Neural progenitor cell (in vitro differentiated cells): ENCODE measurements around the gene CFAP299. TPM values are rescaled to one million over a fixed set of nuclear protein-coding genes. Genes with fewer than 3 reads are reported as not detected.

Experiments used
- DNase-seq: peaks from one replicate; pipeline ENCODE4 v3.0.0-alpha.2; 2016; ENCODE audit warnings: low spot score
- H2AFZ ChIP-seq: fragments of 200-600 bp; sonication (generic); replicated peaks from 2 replicates; pipeline ENCODE4 v1.6.1; 2016; ENCODE audit warnings: antibody characterized with exemption
- H3F3A ChIP-seq: fragments of 200-600 bp; sonication (generic); 2 replicates; pipeline ENCODE4 v1.6.1; 2016; ENCODE audit warnings: antibody characterized with exemption, low read depth
- H3K27ac ChIP-seq: fragments of 200-600 bp; sonication (generic); 2 replicates; pipeline ENCODE4 v1.5.1; 2016; ENCODE audit warnings: mild to moderate bottlenecking
- H3K27me3 ChIP-seq: fragments of 200-600 bp; sonication (generic); 2 replicates; pipeline ENCODE4 v1.6.1; 2016; ENCODE audit warnings: mild to moderate bottlenecking, moderate library complexity
- H3K36me3 ChIP-seq: fragments of 200-600 bp; sonication (generic); 2 replicates; pipeline ENCODE4 v1.5.1; 2016
- H3K4me1 ChIP-seq: fragments of 200-600 bp; sonication (generic); 2 replicates; pipeline ENCODE4 v1.6.1; 2016; ENCODE audit warnings: mixed run types
- H3K4me2 ChIP-seq: fragments of 200-600 bp; sonication (generic); 2 replicates; pipeline ENCODE4 v1.6.1; 2016
- H3K4me3 ChIP-seq: fragments of 200-600 bp; sonication (generic); 2 replicates; pipeline ENCODE4 v1.5.1; 2016
- H3K79me2 ChIP-seq: fragments of 200-600 bp; sonication (generic); 2 replicates; pipeline ENCODE4 v1.6.1; 2016; ENCODE audit warnings: low read depth
- H3K9ac ChIP-seq: fragments of 200-600 bp; sonication (generic); 2 replicates; pipeline ENCODE4 v1.6.1; 2016
- H3K9me3 ChIP-seq: fragments of 200-600 bp; sonication (generic); 2 replicates; pipeline ENCODE4 v1.5.1; 2016; ENCODE audit warnings: low read depth
- H4K20me1 ChIP-seq: fragments of 200-600 bp; sonication (generic); 2 replicates; pipeline ENCODE4 v1.6.1; 2016; ENCODE audit warnings: low read depth
- H3K27ac Mint-ChIP-seq: 3 replicates; pipeline ENCODE4 v1.8.0; 2021; ENCODE audit warnings: mixed read lengths
- H3K27me3 Mint-ChIP-seq: 2 replicates; pipeline ENCODE4 v1.8.0; 2022; ENCODE audit warnings: low read depth, mild to moderate bottlenecking, inconsistent platforms, moderate library complexity, mixed read lengths; ENCODE audit not compliant: insufficient read depth
- H3K36me3 Mint-ChIP-seq: 3 replicates; pipeline ENCODE4 v1.8.0; 2021; ENCODE audit warnings: mixed read lengths
- H3K4me1 Mint-ChIP-seq: 3 replicates; pipeline ENCODE4 v1.8.0; 2021; ENCODE audit warnings: mixed read lengths
- H3K4me3 Mint-ChIP-seq: 3 replicates; pipeline ENCODE4 v1.8.0; 2021; ENCODE audit warnings: mild to moderate bottlenecking, moderate library complexity, mixed read lengths
- H3K9me3 Mint-ChIP-seq: 3 replicates; pipeline ENCODE4 v1.8.0; 2020; ENCODE audit warnings: mixed read lengths
- EZH2 ChIP-seq: fragments of 200-600 bp; sonication (generic); IDR thresholded peaks from 2 replicates; pipeline ENCODE4 v1.6.1; 2017; ENCODE audit warnings: antibody characterized with exemption, mild to moderate bottlenecking, moderate library complexity
- EZH2phosphoT487 ChIP-seq: fragments of 200-600 bp; sonication (generic); IDR thresholded peaks from 2 replicates; pipeline ENCODE4 v1.6.1; 2017; ENCODE audit warnings: antibody characterized with exemption
- total RNA-seq: library from RNA; depleted of rRNA; stranded (reverse); fragments of >200 nt; gene quantifications from 2 replicates; pipeline ENCODE4 v1.2.3, GENCODE V29; 2015; ENCODE audit warnings: low replicate concordance
- TF ChIP-seq, protein P1 (sequence below): fragments of 200-600 bp; sonication (generic); IDR thresholded peaks from 2 replicates; pipeline ENCODE4 v1.5.1; 2017; ENCODE audit warnings: antibody characterized with exemption, mild to moderate bottlenecking

The CFAP299 gene
- total RNA-seq, 1 donor from 2014 or later: not detected

DNA sequence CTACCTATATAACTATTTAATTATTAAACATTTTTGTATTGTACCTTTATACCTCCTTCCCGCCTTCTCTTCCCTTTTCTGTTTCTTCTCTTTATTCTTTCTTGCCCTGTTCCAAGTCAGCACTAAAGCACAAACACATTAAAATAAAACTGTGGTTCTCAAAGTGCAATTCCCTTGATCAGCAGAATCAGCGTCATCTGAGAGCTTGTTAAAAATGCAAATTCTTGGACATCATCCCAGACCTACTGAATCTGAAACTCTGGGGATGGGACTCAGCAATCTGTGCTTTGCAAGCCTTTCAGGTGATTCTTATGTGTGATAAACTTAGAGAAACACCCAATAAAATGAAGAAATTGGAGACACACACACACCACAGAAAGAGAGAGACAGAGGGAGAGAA lies 516.5 kb downstream of the CFAP299 start:
- Histone ChIP-seq H3K9ac (no peak overlapping the region), H3K4me1 (no peaks in the 10 kb centered on the region), H3K4me2 (no peak overlapping the region), H3K9me3 (no peaks in the 10 kb centered on the region), H3F3A (no peaks in the 10 kb centered on the region), H3K36me3 (no peaks in the 10 kb centered on the region), H2AFZ (no peak overlapping the region), H3K27me3 (no peaks in the 10 kb centered on the region), H4K20me1 (no peaks in the 10 kb centered on the region), H3K27ac (no peak overlapping the region), H3K4me3 (no peak overlapping the region), H3K79me2 (no peaks in the 10 kb centered on the region)
- DNase-seq: no peak
- no peak overlapping the region for H3K4me3 Mint-ChIP-seq
- H3K36me3 Mint-ChIP-seq: no peaks in the 10 kb centered on the region
- H3K4me1 Mint-ChIP-seq: no peaks in the 10 kb centered on the region
- peaks cover 2% of the 10 kb centered on the region for H3K9me3 Mint-ChIP-seq
- H3K27ac Mint-ChIP-seq: no peak overlapping the region
- H3K27me3 Mint-ChIP-seq: no peaks in the 10 kb centered on the region
- TF ChIP-seq, protein P1, sequence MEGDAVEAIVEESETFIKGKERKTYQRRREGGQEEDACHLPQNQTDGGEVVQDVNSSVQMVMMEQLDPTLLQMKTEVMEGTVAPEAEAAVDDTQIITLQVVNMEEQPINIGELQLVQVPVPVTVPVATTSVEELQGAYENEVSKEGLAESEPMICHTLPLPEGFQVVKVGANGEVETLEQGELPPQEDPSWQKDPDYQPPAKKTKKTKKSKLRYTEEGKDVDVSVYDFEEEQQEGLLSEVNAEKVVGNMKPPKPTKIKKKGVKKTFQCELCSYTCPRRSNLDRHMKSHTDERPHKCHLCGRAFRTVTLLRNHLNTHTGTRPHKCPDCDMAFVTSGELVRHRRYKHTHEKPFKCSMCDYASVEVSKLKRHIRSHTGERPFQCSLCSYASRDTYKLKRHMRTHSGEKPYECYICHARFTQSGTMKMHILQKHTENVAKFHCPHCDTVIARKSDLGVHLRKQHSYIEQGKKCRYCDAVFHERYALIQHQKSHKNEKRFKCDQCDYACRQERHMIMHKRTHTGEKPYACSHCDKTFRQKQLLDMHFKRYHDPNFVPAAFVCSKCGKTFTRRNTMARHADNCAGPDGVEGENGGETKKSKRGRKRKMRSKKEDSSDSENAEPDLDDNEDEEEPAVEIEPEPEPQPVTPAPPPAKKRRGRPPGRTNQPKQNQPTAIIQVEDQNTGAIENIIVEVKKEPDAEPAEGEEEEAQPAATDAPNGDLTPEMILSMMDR: no peak
- no peak for TF ChIP-seq EZH2
- TF ChIP-seq EZH2phosphoT487: no peak

DNA sequence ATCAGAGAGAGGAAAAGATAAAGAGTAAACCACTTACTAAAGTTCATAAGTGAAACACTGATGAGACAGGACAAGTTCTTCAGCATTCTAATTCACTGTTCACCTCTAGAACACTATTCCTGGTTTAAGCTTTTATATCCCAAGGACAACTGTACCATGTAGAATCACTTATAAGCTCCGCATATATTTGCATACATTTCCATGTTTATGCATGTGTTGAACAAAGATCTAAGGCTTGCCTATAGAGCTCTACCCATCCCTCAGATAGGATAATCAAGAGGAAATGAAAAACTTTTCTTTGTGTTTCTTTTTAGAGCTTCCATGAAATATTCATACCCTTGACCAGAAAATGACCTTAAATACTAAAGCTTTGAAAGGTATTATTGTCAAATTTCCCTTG lies 538.0 kb downstream of the CFAP299 start:
- Mint-ChIP-seq H3K9me3 (no peaks in the 10 kb centered on the region), H3K36me3 (no peaks in the 10 kb centered on the region), H3K27me3 (no peaks in the 10 kb centered on the region), H3K4me1 (no peaks in the 10 kb centered on the region), H3K4me3 (no peak overlapping the region), H3K27ac (no peak overlapping the region)
- H3K4me1 ChIP-seq: no peaks in the 10 kb centered on the region
- H2AFZ ChIP-seq: no peak overlapping the region
- H3K9me3 ChIP-seq: no peaks in the 10 kb centered on the region
- H3K27ac ChIP-seq: no peak overlapping the region
- no peaks in the 10 kb centered on the region for H3K79me2 ChIP-seq
- H3K4me2 ChIP-seq: no peak overlapping the region
- H4K20me1 ChIP-seq: no peaks in the 10 kb centered on the region
- no peak for DNase-seq
- no peaks in the 10 kb centered on the region for H3F3A ChIP-seq
- no peak overlapping the region for H3K9ac ChIP-seq
- no peak for TF ChIP-seq EZH2
- TF ChIP-seq, protein P1: no peak
- TF ChIP-seq EZH2phosphoT487: no peak
- H3K36me3 ChIP-seq: no peaks in the 10 kb centered on the region
- no peaks in the 10 kb centered on the region for H3K27me3 ChIP-seq
- H3K4me3 ChIP-seq: no peak overlapping the region

DNA sequence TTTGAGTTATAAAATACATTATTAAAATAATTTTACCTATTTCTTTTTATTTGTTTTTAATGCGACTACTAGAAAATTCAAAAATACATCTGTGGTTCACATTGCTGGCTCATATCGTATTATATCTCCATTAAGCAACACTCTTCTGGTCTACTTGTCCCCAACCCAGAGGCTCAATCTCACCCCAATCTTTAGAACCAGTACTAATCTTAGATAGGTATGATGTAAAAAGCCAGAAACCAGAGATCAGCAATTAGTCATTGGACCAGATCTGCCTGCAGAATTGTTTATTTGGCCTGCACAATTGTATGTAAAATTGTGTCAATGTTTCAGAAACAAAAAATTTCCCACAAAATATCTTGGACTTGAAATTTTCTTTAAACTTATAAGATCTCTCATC lies 539.4 kb downstream of the CFAP299 start:
- Histone ChIP-seq H3K9ac (no peak overlapping the region), H3K27ac (no peak overlapping the region), H3K4me1 (no peaks in the 10 kb centered on the region), H3K27me3 (no peaks in the 10 kb centered on the region), H3K36me3 (no peaks in the 10 kb centered on the region), H3F3A (no peaks in the 10 kb centered on the region), H2AFZ (no peak overlapping the region), H3K4me2 (no peak overlapping the region), H4K20me1 (no peaks in the 10 kb centered on the region), H3K4me3 (no peak overlapping the region), H3K9me3 (no peaks in the 10 kb centered on the region), H3K79me2 (no peaks in the 10 kb centered on the region)
- no peaks in the 10 kb centered on the region for H3K27me3 Mint-ChIP-seq
- TF ChIP-seq EZH2phosphoT487 (no peak), EZH2 (no peak)
- H3K27ac Mint-ChIP-seq: no peak overlapping the region
- H3K36me3 Mint-ChIP-seq: no peaks in the 10 kb centered on the region
- no peaks in the 10 kb centered on the region for H3K9me3 Mint-ChIP-seq
- no peaks in the 10 kb centered on the region for H3K4me1 Mint-ChIP-seq
- no peak for DNase-seq
- no peak overlapping the region for H3K4me3 Mint-ChIP-seq

DNA sequence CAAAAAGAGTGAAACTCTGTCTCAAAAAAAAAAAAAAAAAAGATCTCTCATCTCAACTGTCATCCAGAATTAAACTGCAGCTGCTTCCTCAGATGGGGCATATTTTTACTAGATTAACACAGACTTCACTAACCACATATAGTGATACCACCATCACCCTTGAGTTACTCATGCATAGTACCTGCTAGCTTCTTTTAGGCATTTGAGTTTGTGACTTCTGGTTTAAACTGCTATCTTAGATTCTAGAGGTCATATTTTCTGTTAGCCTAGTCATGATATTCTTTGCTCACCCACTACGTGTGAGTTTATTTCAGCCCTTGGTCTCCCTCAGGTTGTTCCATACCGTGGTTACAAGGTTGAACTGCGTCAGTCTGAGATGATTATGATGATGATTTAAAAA lies 540.1 kb downstream of the CFAP299 start:
- Histone ChIP-seq H3K9me3 (no peaks in the 10 kb centered on the region), H3K36me3 (no peaks in the 10 kb centered on the region)
- H3K36me3 Mint-ChIP-seq: no peaks in the 10 kb centered on the region

More for the DNA sequence above, 540.1 kb downstream of the CFAP299 start:
- no peaks in the 10 kb centered on the region for H4K20me1 ChIP-seq
- DNase-seq: no peak
- Mint-ChIP-seq H3K4me1 (no peaks in the 10 kb centered on the region), H3K27ac (no peak overlapping the region), H3K4me3 (no peak overlapping the region), H3K27me3 (no peaks in the 10 kb centered on the region), H3K9me3 (no peaks in the 10 kb centered on the region)
- no peak overlapping the region for H3K27ac ChIP-seq
- H3K79me2 ChIP-seq: no peaks in the 10 kb centered on the region
- TF ChIP-seq EZH2phosphoT487 (no peak), EZH2 (no peak)
- TF ChIP-seq, protein P1: no peak
- no peaks in the 10 kb centered on the region for H3K4me1 ChIP-seq
- H3K4me3 ChIP-seq: no peak overlapping the region
- H2AFZ ChIP-seq: no peak overlapping the region
- no peaks in the 10 kb centered on the region for H3F3A ChIP-seq
- no peaks in the 10 kb centered on the region for H3K27me3 ChIP-seq
- H3K9ac ChIP-seq: no peak overlapping the region
- H3K4me2 ChIP-seq: no peak overlapping the region
